HFF-Myc (cell line): Measurements from ENCODE around the gene SGIP1.

Source experiments
- DNase-seq: peaks from one replicate; pipeline ENCODE4 v3.0.0-alpha.2; 2011; ENCODE audit warnings: low read depth; ENCODE audit errors: extremely low read depth
- H3K4me3 ChIP-seq: replicated peaks from 2 replicates; pipeline ENCODE4 v1.5.1; 2011; ENCODE audit warnings: low read depth, mild to moderate bottlenecking, control low read depth, low read length
- TF ChIP-seq, protein P1 (sequence below): IDR thresholded peaks from 2 replicates; pipeline ENCODE4 v1.5.1; 2012; ENCODE audit warnings: mild to moderate bottlenecking, low read depth, low read length, control low read depth; ENCODE audit errors: missing control alignments

The SGIP1 gene

DNA sequence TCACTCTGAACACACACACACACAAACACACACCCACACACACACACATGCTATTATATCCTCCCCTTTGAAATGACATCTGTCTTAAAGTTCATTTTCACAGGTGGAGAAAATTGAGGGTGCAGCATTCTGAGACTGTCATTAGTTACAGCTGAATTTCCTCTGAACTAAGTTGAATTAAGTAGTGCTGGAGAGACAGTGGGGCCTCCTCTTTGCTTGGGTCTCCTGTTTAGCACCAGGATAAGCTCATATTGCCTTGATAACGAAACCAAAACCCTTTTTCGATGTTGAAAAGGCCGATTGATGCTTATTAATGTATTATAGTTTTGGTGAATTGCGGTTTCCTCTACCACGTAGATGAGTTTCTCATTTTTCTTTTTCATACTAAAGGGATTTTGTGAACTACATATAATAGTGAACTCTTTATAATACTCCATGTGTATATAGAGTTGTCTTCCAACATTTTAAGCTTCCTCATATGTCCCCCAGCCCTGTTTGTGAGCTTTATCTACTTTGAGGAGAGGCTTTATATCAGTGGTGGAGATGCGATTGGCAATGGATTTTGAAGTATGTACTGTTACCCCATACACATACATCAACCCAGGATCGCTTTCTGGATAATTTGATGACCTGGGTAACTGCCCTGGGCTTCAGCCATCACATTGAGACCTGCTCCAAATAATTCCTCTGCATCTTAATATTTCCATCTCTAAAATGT lies 235.7 kb downstream of the SGIP1 start:
- no peak for DNase-seq
- TF ChIP-seq, protein P1, sequence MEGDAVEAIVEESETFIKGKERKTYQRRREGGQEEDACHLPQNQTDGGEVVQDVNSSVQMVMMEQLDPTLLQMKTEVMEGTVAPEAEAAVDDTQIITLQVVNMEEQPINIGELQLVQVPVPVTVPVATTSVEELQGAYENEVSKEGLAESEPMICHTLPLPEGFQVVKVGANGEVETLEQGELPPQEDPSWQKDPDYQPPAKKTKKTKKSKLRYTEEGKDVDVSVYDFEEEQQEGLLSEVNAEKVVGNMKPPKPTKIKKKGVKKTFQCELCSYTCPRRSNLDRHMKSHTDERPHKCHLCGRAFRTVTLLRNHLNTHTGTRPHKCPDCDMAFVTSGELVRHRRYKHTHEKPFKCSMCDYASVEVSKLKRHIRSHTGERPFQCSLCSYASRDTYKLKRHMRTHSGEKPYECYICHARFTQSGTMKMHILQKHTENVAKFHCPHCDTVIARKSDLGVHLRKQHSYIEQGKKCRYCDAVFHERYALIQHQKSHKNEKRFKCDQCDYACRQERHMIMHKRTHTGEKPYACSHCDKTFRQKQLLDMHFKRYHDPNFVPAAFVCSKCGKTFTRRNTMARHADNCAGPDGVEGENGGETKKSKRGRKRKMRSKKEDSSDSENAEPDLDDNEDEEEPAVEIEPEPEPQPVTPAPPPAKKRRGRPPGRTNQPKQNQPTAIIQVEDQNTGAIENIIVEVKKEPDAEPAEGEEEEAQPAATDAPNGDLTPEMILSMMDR, result no peak
- H3K4me3 ChIP-seq, result no peak overlapping the region

DNA sequence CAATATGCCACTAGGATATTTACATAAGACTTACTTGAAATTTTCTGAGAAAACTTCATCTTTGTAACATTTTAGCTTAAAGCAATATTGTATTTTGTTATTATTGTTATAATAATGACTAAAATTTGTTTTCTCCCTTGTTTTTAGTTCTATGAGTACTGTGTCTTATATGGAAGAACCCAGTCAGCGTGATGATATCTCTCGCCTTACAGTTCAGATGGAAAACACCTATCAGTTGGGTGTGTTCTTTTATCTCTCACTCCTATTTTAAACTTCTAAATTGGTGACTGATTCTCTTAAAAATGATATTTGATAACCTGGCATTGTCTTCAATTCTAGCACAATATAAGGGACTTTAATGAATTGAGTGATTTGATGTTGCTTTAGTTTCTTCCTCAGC lies 236.3 kb downstream of the SGIP1 start:
- H3K4me3 ChIP-seq, result no peak overlapping the region
- TF ChIP-seq, protein P1, result no peak
- DNase-seq, result no peak

DNA sequence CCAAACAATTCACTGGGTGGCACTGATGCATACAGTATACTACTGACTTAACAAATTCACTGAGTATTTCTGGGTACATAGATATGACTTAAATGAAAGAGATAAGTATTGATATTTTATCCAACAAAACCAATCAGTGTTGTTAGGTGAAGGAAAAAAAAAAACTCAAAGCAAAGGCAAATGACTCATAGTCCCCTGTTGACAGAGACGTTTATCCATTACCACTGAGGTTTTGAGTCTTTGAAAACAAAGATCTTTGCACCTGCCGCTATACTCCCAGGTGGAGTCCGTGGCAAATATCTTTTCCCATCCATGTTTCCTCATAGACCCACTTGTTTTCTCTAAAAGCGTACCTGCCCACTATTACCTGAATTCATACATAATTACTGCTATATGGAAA lies 236.7 kb downstream of the SGIP1 start:
- TF ChIP-seq, protein P1, result no peak
- no peak overlapping the region for H3K4me3 ChIP-seq
- no peak for DNase-seq

DNA sequence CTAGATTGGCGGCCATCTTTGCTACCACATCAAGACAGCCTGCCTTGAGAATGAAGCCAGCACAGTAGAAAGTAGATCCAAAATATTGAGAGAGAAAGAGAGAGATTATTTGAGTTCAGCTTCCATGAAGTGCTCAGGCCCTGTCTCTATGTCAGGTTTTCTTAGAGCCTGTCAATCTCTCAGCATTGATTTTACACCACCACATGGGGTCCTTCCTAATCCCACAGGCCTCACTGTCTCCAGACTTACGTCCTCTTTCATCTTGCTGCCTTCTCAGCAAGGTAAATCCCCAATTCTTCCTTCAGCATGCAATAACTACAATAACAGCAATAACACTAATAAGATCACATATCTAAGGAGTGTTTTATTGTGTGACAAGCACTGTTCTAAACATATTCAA lies 239.3 kb downstream of the SGIP1 start:
- no peak for DNase-seq
- no peak overlapping the region for H3K4me3 ChIP-seq
- TF ChIP-seq, protein P1, result no peak

DNA sequence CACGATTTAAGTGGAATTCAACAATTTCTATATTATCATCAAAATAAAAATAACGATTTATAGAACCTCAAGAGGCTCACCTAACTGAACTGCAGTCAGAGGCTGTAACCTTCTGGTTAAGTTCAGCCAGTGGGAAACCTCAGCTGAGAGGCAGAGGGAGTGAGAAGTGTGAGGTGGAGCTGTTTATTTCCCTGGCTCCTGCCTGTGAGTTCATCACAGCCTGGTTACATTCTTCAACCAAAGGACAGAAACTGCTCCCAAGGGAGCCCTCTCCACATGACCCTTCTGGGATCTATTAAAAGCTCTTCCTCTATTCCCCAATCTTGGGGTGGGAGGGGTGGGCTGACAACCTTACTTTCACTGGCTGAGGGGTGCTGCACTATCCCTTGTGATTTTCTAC lies 240.5 kb downstream of the SGIP1 start:
- DNase-seq, result no peak
- TF ChIP-seq, protein P1, result no peak
- H3K4me3 ChIP-seq, result no peak overlapping the region

DNA sequence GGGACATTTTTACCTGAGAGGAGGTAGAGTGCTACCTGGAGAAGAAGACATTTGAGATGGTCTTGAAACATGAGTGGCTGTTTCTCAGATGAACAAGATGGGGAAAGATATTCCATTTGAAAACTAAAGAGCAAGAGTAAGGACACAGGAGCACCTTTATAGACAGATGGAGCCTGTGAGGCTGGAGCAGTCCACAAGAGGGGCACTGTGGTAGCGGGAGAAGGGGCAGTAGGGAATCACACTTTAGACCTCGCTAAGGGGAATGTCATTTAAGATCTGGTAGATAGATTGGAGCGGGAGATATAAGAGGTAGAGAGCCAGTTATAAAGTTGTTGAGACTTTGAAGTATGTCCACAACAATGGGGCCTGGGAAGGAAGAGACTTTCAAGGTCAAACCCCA lies 241.7 kb downstream of the SGIP1 start:
- DNase-seq, result no peak
- TF ChIP-seq, protein P1, result no peak
- H3K4me3 ChIP-seq, result no peak overlapping the region

DNA sequence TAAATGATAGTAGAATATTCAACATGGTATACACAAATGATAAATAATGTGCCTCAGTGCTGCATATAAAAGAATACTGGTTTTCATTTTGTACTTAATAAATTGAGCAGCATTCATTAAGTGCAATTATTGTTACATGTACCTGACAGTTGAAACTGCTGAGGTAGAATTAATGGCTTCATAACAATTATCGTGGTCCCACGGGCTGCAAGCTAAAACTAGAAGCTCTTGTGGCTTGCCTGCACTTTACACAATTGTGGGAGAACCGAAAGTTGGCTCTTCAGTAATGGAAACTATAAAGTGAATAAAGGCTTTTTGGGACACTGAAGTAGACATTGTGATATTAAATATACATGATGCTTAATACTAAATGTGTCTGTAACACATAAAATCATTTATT lies 243.9 kb downstream of the SGIP1 start:
- DNase-seq, result no peak
- TF ChIP-seq, protein P1, result no peak
- no peak overlapping the region for H3K4me3 ChIP-seq
